ENCODE data around the gene GAREM2.

- TF ChIP-seq POLR2AphosphoS5 (IDR thresholded peaks at IDR 0.05), result no peak
- no peak for TF ChIP-seq CTCF (IDR thresholded peaks at IDR 0.05 in 8 of 11, conservative IDR thresholded peaks at IDR 0.05 in 3 of 11)
Observed at GRCh38 chr2:26229595-26229994, 56.7 kb downstream of the GAREM2 start.
